ENCODE results near the gene LZTS3.

LZTS3 gene

DNA sequence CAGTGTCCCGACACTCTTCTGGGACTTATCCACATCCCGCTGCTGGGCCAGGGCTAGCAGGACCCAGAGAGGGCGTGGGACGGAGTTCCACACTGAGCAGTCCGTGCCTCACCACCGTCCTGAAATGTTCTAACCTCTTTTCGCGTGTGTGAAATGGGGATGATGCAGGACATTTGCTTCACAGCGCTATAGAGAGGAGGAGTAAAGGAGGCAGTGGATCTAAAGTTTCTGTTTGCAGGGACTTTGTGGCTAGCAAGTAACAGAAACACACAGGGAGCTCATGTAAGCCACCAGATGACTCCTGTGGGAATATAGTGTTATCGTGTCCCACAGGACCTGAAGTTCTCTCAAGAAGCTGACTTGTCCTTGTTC, 36.6 kb upstream of the LZTS3 start:
- TF ChIP-seq CTCF (IDR thresholded peaks at IDR 0.05; ENCODE audit: low read depth, low read length), result no peak
- Histone ChIP-seq H3K4me3 (ENCODE audit: low read depth, low read length) (peak overlapping the region; percentile 68), H3K36me3 (peaks cover 10% of the 10 kb centered on the region), H3K27ac (peak overlapping the region; percentile 84), H3K9me3 (ENCODE audit: severe bottlenecking) (no peaks in the 10 kb centered on the region), H3K27me3 (ENCODE audit: insufficient read depth, low read depth, severe bottlenecking) (no peaks in the 10 kb centered on the region)
- no peak for DNase-seq

DNA sequence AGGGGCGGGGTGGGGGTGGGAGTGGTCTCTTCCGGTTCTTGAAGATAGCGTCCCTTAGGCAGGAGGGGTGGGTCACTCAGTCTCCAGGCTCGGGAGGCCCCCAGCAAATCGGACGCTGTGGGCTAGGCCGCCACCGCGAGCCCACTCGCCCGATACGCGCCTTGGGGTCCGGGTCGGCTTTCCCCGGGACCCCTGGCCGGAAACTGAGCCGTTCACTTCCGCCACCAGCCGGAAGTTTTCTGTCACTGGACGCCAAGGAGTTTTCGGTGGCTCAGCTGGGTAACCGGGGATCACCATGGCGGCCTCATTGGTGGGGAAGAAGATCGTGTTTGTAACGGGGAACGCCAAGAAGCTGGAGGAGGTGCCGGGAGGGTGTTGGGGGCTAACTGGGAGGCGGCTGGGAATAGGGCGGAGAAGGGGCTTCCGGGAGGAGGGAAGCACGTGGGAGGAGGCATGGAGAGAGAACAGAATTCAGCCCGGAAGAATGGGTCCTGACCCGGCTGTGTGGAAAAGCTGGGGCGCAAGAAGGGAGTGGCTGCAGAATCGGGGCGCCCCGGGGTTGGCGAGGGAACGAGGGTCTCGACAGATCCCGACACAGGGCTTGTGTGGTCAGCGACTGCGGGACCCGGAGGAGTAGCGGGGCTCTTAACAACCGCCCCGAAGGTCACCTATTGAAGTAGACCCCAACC, 36.1 kb upstream of the LZTS3 start, which contains the start of gene ITPA:
ITPA (plus strand) TSS at position 242 of the 689 bp plus-strand sequence; CDS start at position 296, 54 bp downstream.
- Histone ChIP-seq H3K4me3 (ENCODE audit: low read depth, low read length) (peak within 1 kb of the TSS; percentile 68), H3K27ac (peak within 1 kb of the TSS; percentile 84), H3K27me3 (ENCODE audit: insufficient read depth, low read depth, severe bottlenecking) (no peaks in the 10 kb centered on the region), H3K36me3 (peaks cover 10% of the 10 kb centered on the region), H3K9me3 (ENCODE audit: severe bottlenecking) (no peaks in the 10 kb centered on the region)
- no peak for TF ChIP-seq CTCF (IDR thresholded peaks at IDR 0.05; ENCODE audit: low read depth, low read length)
- peak; percentile 29 for DNase-seq

DNA sequence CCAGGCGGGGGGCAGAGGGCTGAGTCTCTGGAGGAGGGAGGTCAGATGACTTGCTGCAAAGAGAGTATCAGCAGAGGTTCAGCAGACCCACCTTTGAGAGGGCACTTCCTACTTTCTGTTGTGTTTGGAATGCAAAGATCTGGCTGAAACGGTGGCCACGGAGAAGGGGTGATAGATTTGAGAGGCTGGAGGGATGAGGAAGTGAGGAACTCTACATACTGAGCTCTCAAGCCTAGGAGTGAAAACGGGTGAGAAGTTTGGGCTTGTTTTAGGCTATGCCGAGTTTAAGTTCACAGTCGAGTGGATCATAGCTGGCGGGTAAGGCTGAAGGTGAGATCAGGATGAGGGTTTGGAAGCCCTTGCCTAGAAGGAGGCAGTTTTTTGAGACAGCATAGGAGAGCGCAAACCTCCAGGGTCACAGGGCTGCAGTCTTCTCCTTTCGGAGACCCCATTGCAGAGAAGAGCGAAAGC, 35.5 kb upstream of the LZTS3 start:
- Histone ChIP-seq H3K36me3 (peaks cover 7% of the 10 kb centered on the region), H3K4me3 (ENCODE audit: low read depth, low read length) (peak overlapping the region; percentile 68), H3K9me3 (ENCODE audit: severe bottlenecking) (no peaks in the 10 kb centered on the region), H3K27me3 (ENCODE audit: insufficient read depth, low read depth, severe bottlenecking) (no peaks in the 10 kb centered on the region), H3K27ac (peak overlapping the region; percentile 84)
- DNase-seq, result no peak
- no peak for TF ChIP-seq CTCF (IDR thresholded peaks at IDR 0.05; ENCODE audit: low read depth, low read length)

DNA sequence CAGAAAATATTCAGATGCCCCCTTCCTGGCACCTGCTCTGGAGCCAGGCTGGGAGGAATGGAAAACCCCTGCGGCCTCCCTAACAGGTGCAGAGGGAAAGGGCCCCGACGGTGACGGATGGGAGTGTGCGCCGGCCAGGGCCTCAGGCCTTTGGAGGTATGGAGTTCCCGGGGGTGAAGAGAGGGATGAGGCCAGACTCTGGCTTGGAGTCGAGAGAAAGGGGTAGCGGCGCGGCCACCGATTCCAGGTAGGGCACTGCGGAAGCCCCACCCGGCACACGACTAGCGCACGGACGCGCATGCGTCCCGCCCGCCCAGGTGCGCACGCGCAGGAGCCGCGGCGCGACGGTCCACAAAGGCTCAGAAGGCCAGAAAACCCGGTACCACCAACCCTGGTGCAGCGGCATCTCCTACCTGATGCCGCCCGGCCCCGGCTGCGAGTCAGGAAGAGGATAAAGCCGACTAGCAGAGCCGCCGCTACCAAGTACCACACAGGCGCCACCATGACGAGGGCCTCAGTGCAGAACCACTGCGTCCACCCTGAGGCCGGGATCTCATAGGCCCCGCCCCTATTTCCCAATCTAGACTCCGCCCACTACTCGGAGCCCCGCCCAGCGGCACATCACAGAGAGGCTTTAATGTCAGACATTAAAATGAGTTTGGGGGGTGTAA, 30.9 kb upstream of the LZTS3 start, which contains the start of gene DDRGK1:
DDRGK1 (minus strand) TSS at position 559 of the 671 bp plus-strand sequence; CDS start at position 504, 55 bp downstream.
- H3K9me3 ChIP-seq (ENCODE audit: severe bottlenecking), result no peaks in the 10 kb centered on the region
- H3K36me3 ChIP-seq, result peaks cover 31% of the 10 kb centered on the region
- H3K4me3 ChIP-seq (ENCODE audit: low read depth, low read length), result peak within 1 kb of the TSS; percentile 63
- TF ChIP-seq CTCF (IDR thresholded peaks at IDR 0.05; ENCODE audit: low read depth, low read length), result no peak
- peak; percentile 85 for DNase-seq
- peak within 1 kb of the TSS; percentile 94 for H3K27ac ChIP-seq
- H3K27me3 ChIP-seq (ENCODE audit: insufficient read depth, low read depth, severe bottlenecking), result no peaks in the 10 kb centered on the region

GRCh38 chr20:3203315-3204123, 30.2 kb upstream of the LZTS3 start:
- Histone ChIP-seq H3K27me3 (ENCODE audit: insufficient read depth, low read depth, severe bottlenecking) (no peaks in the 10 kb centered on the region), H3K27ac (peak overlapping the region; percentile 94), H3K4me3 (ENCODE audit: low read depth, low read length) (peak overlapping the region; percentile 63), H3K9me3 (ENCODE audit: severe bottlenecking) (no peaks in the 10 kb centered on the region), H3K36me3 (peaks cover 35% of the 10 kb centered on the region)
- peak; percentile 48 for DNase-seq
- no peak for TF ChIP-seq CTCF (IDR thresholded peaks at IDR 0.05; ENCODE audit: low read depth, low read length)
